HG03064 (cell line): ENCODE data around the gene CTAGE8.
A peak's percentile ranks its signal among the peaks of the same experiment; 100 is the strongest.
"Not testable (repeated sequence)": the region's sequence is repeated elsewhere in the genome, so short reads cannot be mapped to it uniquely, and the experiment has no call there.

Source experiments
- ATAC-seq: cut with Tn5 transposase; IDR thresholded peaks from one replicate; pipeline ENCODE4 v1.9.1; 2021; ENCODE audit warnings: low read depth; ENCODE audit not compliant: unreplicated experiment

The CTAGE8 gene

GRCh38 chr7:144269188-144269587 lies at the start of gene CTAGE8:
Gene CTAGE8, minus strand, starts transcription at chr7:144269288. Its CDS starts 38 bp downstream, at chr7:144269250.
- not testable (repeated sequence) for ATAC-seq

GRCh38 chr7:144317537-144317936 lies 48.4 kb upstream of the CTAGE8 start:
- not testable (repeated sequence) for ATAC-seq

GRCh38 chr7:144311872-144312469 lies 42.9 kb upstream of the CTAGE8 start, which contains the start of gene OR2A1:
Gene OR2A1, plus strand, starts transcription at chr7:144312419. Its CDS starts 5,706 bp downstream, at chr7:144318125.
- ATAC-seq = not testable (repeated sequence)

- ATAC-seq = not testable (repeated sequence)
Measured at GRCh38 chr7:144311218-144311617, 42.1 kb upstream of the CTAGE8 start.

- not testable (repeated sequence) for ATAC-seq
Measured at GRCh38 chr7:144309702-144310101, 40.6 kb upstream of the CTAGE8 start.

GRCh38 chr7:144305156-144305555 lies 36.1 kb upstream of the CTAGE8 start:
- ATAC-seq = not testable (repeated sequence)

- not testable (repeated sequence) for ATAC-seq
Measured at GRCh38 chr7:144303607-144304006, 34.5 kb upstream of the CTAGE8 start.

- not testable (repeated sequence) for ATAC-seq
Measured at GRCh38 chr7:144302578-144303303, 33.7 kb upstream of the CTAGE8 start.

GRCh38 chr7:144293794-144294499 lies 24.9 kb upstream of the CTAGE8 start:
- ATAC-seq = peak; percentile 78

GRCh38 chr7:144292384-144293161 lies 23.5 kb upstream of the CTAGE8 start:
- not testable (repeated sequence) for ATAC-seq

- not testable (repeated sequence) for ATAC-seq
Measured at GRCh38 chr7:144291607-144292006, 22.5 kb upstream of the CTAGE8 start.

- ATAC-seq = not testable (repeated sequence)
Measured at GRCh38 chr7:144287171-144287784, 18.2 kb upstream of the CTAGE8 start.

GRCh38 chr7:144283716-144284115 lies 14.6 kb upstream of the CTAGE8 start:
- ATAC-seq = not testable (repeated sequence)

GRCh38 chr7:144282490-144282889 lies 13.4 kb upstream of the CTAGE8 start:
- ATAC-seq = not testable (repeated sequence)

GRCh38 chr7:144281981-144282380 lies 12.9 kb upstream of the CTAGE8 start:
- ATAC-seq = not testable (repeated sequence)

- ATAC-seq = not testable (repeated sequence)
Measured at GRCh38 chr7:144280010-144280409, 10.9 kb upstream of the CTAGE8 start.

- not testable (repeated sequence) for ATAC-seq
Measured at GRCh38 chr7:144275281-144275680, 6.2 kb upstream of the CTAGE8 start.

GRCh38 chr7:144264692-144265091 lies 4.4 kb downstream of the CTAGE8 start, which contains the start of gene OR2A7:
Gene OR2A7, minus strand, starts transcription at chr7:144264792. Its CDS starts 5,164 bp downstream, at chr7:144259628.
- ATAC-seq = not testable (repeated sequence)

- not testable (repeated sequence) for ATAC-seq
Measured at GRCh38 chr7:144262128-144262527, 7.0 kb downstream of the CTAGE8 start.

- not testable (repeated sequence) for ATAC-seq
Measured at GRCh38 chr7:144259067-144259466, 10.0 kb downstream of the CTAGE8 start.
